SK-N-SH (cell line): ENCODE measurements around the gene MYRF. TPM values are rescaled to one million over a fixed set of nuclear protein-coding genes. Genes with fewer than 3 reads are reported as not detected.

ENCODE experiments used
- CTCF ChIA-PET: fragments of 300-600, 350-600 bp; formaldehyde crosslinking; extraction: SDS; loops from one replicate; lab custom pipeline; 2021; lab: Yijun Ruan, JAX
- POLR2A ChIA-PET: fragments of 350-600 bp; sonication (Branson Sonifier 250); formaldehyde crosslinking; extraction: SDS; loops from one replicate; lab custom pipeline; 2020; ENCODE audit warnings: antibody characterized with exemption, inconsistent platforms; lab: Yijun Ruan, JAX
- DNase-seq: peaks from one replicate; pipeline ENCODE4 v3.0.0; 2012
- H2AFZ ChIP-seq: fragments of 200-600 bp; sonication (generic); 2 replicates; pipeline ENCODE4 v1.8.1; 2016; ENCODE audit warnings: antibody characterized with exemption, mild to moderate bottlenecking, low read depth
- H3F3A ChIP-seq: fragments of 200-600 bp; sonication (generic); replicated peaks from 2 replicates; pipeline ENCODE3; 2016; ENCODE audit warnings: antibody characterized with exemption, mild to moderate bottlenecking; ENCODE audit not compliant: insufficient read depth
- H3K27ac ChIP-seq, 2 experiments: fragments of 200-500 bp in 1 of 2; fragments of 200-600 bp in 1 of 2; sonication (Bioruptor generic) in 1 of 2; sonication (generic), shearing (Covaris generic) in 1 of 2; 2 replicates each; pipeline versions ENCODE4 v1.5.1 to v1.6.1; 2014 to 2016; ENCODE audit warnings: low read depth in 2 of 2, inconsistent platforms in 1 of 2, low read length in 1 of 2, mild to moderate bottlenecking in 1 of 2, mixed read lengths in 1 of 2
- H3K27me3 ChIP-seq: fragments of 200-600 bp; sonication (generic), shearing (Covaris generic); 2 replicates; pipeline ENCODE4 v1.6.1; 2016; ENCODE audit warnings: mixed run types; ENCODE audit not compliant: insufficient read depth
- H3K36me3 ChIP-seq, 2 experiments: fragments of 200-500 bp in 1 of 2; fragments of 200-600 bp in 1 of 2; sonication (Bioruptor generic) in 1 of 2; sonication (generic) in 1 of 2; replicated peaks in 1 of 2; 2 replicates each; pipeline versions ENCODE3 to v1.5.1; 2014 to 2016; ENCODE audit warnings: low read length in 1 of 2, mild to moderate bottlenecking in 1 of 2; ENCODE audit not compliant: insufficient read depth in 2 of 2, control insufficient read depth in 1 of 2
- H3K4me1 ChIP-seq, 2 experiments: fragments of 200-500 bp in 1 of 2; fragments of 200-600 bp in 1 of 2; sonication (Bioruptor generic) in 1 of 2; sonication (generic), shearing (Covaris generic) in 1 of 2; 2 replicates each; pipeline versions ENCODE4 v1.5.1 to v1.6.1; 2014 to 2016; ENCODE audit warnings: low read depth in 1 of 2, low read length in 1 of 2, mixed run types in 1 of 2; ENCODE audit not compliant: insufficient read depth in 2 of 2, control insufficient read depth in 1 of 2
- H3K4me2 ChIP-seq: fragments of 200-600 bp; sonication (generic), shearing (Covaris generic); 2 replicates; pipeline ENCODE4 v1.6.1; 2017; ENCODE audit warnings: mixed run types
- H3K4me3 ChIP-seq, 2 experiments: fragments of 200-500 bp in 1 of 2; fragments of 200-600 bp in 1 of 2; sonication (Bioruptor generic) in 1 of 2; sonication (generic), shearing (Covaris generic) in 1 of 2; 2 replicates each; pipeline versions ENCODE4 v1.5.1 to v1.8.1; 2014 to 2016; ENCODE audit warnings: low read depth in 2 of 2, inconsistent platforms in 1 of 2, low read length in 1 of 2, mild to moderate bottlenecking in 1 of 2, mixed read lengths in 1 of 2, moderate library complexity in 1 of 2
- H3K79me2 ChIP-seq: fragments of 200-600 bp; sonication (generic); 2 replicates; pipeline ENCODE4 v1.8.1; 2017; ENCODE audit warnings: mild to moderate bottlenecking; ENCODE audit not compliant: insufficient read depth
- H3K9ac ChIP-seq: fragments of 200-600 bp; sonication (generic); 2 replicates; pipeline ENCODE4 v1.6.1; 2017; ENCODE audit warnings: mixed run types
- H3K9me2 ChIP-seq: fragments of 200-600 bp; sonication (generic); 2 replicates; pipeline ENCODE4 v1.6.1; 2017; ENCODE audit warnings: mixed run types
- H3K9me3 ChIP-seq: fragments of 200-600 bp; sonication (generic); 2 replicates; pipeline ENCODE4 v1.6.1; 2017; ENCODE audit warnings: mixed run types, mild to moderate bottlenecking, moderate library complexity
- H4K20me1 ChIP-seq: fragments of 200-600 bp; sonication (generic); 2 replicates; pipeline ENCODE4 v1.6.1; 2017; ENCODE audit warnings: mild to moderate bottlenecking, mixed run types; ENCODE audit not compliant: insufficient read depth
- CHD2 ChIP-seq: fragments of 150-350 bp; IDR thresholded peaks from 2 replicates; pipeline ENCODE4 v1.6.1; 2018; ENCODE audit warnings: low read length; ENCODE audit not compliant: partially characterized antibody
- CTCF ChIP-seq: fragments of 200-600 bp; sonication (generic); IDR thresholded peaks from 2 replicates; pipeline ENCODE4 v1.6.1; 2017; ENCODE audit warnings: antibody characterized with exemption, mild to moderate bottlenecking, moderate library complexity
- EP300 ChIP-seq, 2 experiments: IDR thresholded peaks; 2 replicates each; pipeline versions ENCODE4 v1.4.0 to v1.6.1; 2012; ENCODE audit warnings: borderline replicate concordance in 1 of 2, low read depth in 1 of 2, low read length in 1 of 2
- EZH2phosphoT487 ChIP-seq: fragments of 200-600 bp; sonication (generic); IDR thresholded peaks from 2 replicates; pipeline ENCODE4 v1.6.1; 2017; ENCODE audit warnings: low read depth, mixed run types, mild to moderate bottlenecking, antibody characterized with exemption, moderate library complexity, borderline replicate concordance
- FOXM1 ChIP-seq: IDR thresholded peaks from 2 replicates; pipeline ENCODE4 v1.4.0; 2012; ENCODE audit warnings: low read depth, mild to moderate bottlenecking
- GABPA ChIP-seq: IDR thresholded peaks from 2 replicates; pipeline ENCODE4 v1.4.0; 2012; ENCODE audit warnings: low read depth, mild to moderate bottlenecking
- GATA2 ChIP-seq: sonication (generic); formaldehyde crosslinking; IDR thresholded peaks from 2 replicates; pipeline ENCODE4 v1.5.0; 2020; ENCODE audit warnings: mild to moderate bottlenecking, missing genetic modification reagents
- MXI1 ChIP-seq: IDR thresholded peaks from 2 replicates; pipeline ENCODE4 v1.6.1; 2012; ENCODE audit warnings: mild to moderate bottlenecking, low read depth, low read length, improper control_type of control experiment
- NRF1 ChIP-seq: IDR thresholded peaks from 2 replicates; pipeline ENCODE4 v1.6.1; 2012; ENCODE audit warnings: low read depth, mild to moderate bottlenecking, low read length
- PBX3 ChIP-seq: IDR thresholded peaks from 2 replicates; pipeline ENCODE4; 2012
- POLR2AphosphoS5 ChIP-seq: IDR thresholded peaks from 2 replicates; pipeline ENCODE4 v1.6.1; 2012; ENCODE audit warnings: low read depth, low read length
- RAD21 ChIP-seq: IDR thresholded peaks from 2 replicates; pipeline ENCODE4 v1.6.1; 2012; ENCODE audit warnings: mild to moderate bottlenecking, low read length
- RCOR1 ChIP-seq: fragments of 150-350 bp; IDR thresholded peaks from 2 replicates; pipeline ENCODE4 v1.6.1; 2017; ENCODE audit warnings: antibody characterized with exemption, low read length
- RFX5 ChIP-seq: IDR thresholded peaks from 2 replicates; pipeline ENCODE4 v1.6.1; 2012; ENCODE audit warnings: mild to moderate bottlenecking, improper control_type of control experiment, low read length
- RXRA ChIP-seq: IDR thresholded peaks from 2 replicates; pipeline ENCODE4 v1.4.0; 2012; ENCODE audit warnings: low read depth, mild to moderate bottlenecking, borderline replicate concordance
- SIN3A ChIP-seq: IDR thresholded peaks from 2 replicates; pipeline ENCODE4 v1.6.1; 2012; ENCODE audit warnings: low read depth, mild to moderate bottlenecking, low read length, moderate library complexity, borderline replicate concordance
- SMC3 ChIP-seq: IDR thresholded peaks from 2 replicates; pipeline ENCODE4 v1.6.1; 2012; ENCODE audit warnings: low read depth, low read length, improper control_type of control experiment
- TAF1 ChIP-seq: IDR thresholded peaks from 2 replicates; pipeline ENCODE4 v1.6.1; 2012; ENCODE audit warnings: low read depth, mild to moderate bottlenecking, low read length, moderate library complexity, borderline replicate concordance
- USF2 ChIP-seq: fragments of 150-350 bp; IDR thresholded peaks from 2 replicates; pipeline ENCODE4 v1.6.1; 2017; ENCODE audit warnings: antibody characterized with exemption, low read length, low read depth, borderline replicate concordance
- YY1 ChIP-seq: IDR thresholded peaks from 2 replicates; pipeline ENCODE4 v1.4.0; 2012; ENCODE audit warnings: low read depth, mild to moderate bottlenecking
- WGBS: methylation state at CpG from one replicate; pipeline ENCODE4 v1.1.6; 2017; ENCODE audit warnings: low lambda C conversion rate; 5-methylcytosine and 5-hydroxymethylcytosine counted together
- polyA plus RNA-seq, 3 experiments: library from polyadenylated mRNA; depleted of rRNA; stranded (reverse); fragments of >200 nt; gene quantifications; 2 replicates each; pipeline ENCODE4 v1.2.3, GENCODE V29; 2012

MYRF gene
- polyA plus RNA-seq, 1 of the 3 experiments (the other 2 are of a cell fraction): 2.8 TPM

- H3K27me3 ChIP-seq: no peaks in the 10 kb centered on the region
- no peaks in the 10 kb centered on the region for H4K20me1 ChIP-seq
- H3K9ac ChIP-seq: peak overlapping the region; percentile 81
- peak overlapping the region; percentile 88 to 99 for H3K27ac ChIP-seq
- no peaks in the 10 kb centered on the region for H3K9me2 ChIP-seq
- peaks cover 16% of the 10 kb centered on the region; the same call in 1 of the 2 replicates for H3K79me2 ChIP-seq
- POLR2A ChIA-PET: interaction anchor here (0.5 to 4.9 kb wide), 21 partner anchors 10 to 1026 kb away, joined by 3 to 84 read pairs (median 4); partner anchors contain the start of genes ASRGL1, BEST1, CPSF7 and FADS2
- 3% methylated on average over 27 of the region's 66 CpGs for WGBS
- no peaks in the 10 kb centered on the region for H3K9me3 ChIP-seq
- peaks cover 14 to 19% of the 10 kb centered on the region in 2 experiments; a peak in 3 of 4 replicates for H3K4me1 ChIP-seq
- peak overlapping the region; percentile 98 for H3K4me2 ChIP-seq
- peaks cover 3 to 23% of the 10 kb centered on the region in 2 experiments for H3K36me3 ChIP-seq
- CTCF ChIA-PET: interaction anchor here (0.7 to 10.5 kb wide), 16 partner anchors 10 to 293 kb away, joined by 3 to 149 read pairs (median 6); partner anchors contain the start of genes FADS2, FEN1 and TMEM258
- DNase-seq: peak; percentile 95
- peaks cover 30% of the 10 kb centered on the region for H3F3A ChIP-seq
- H2AFZ ChIP-seq: peak overlapping the region; percentile 72
- H3K4me3 ChIP-seq: peak overlapping the region; percentile 83 to 87
- TF ChIP-seq RCOR1 (no peak), RXRA (no peak), SIN3A (no peak), RFX5 (peak; percentile 56; the same call in 1 of the 2 replicates), RAD21 (no peak; the same call in 1 of the 2 replicates), FOXM1 (no peak), USF2 (no peak), PBX3 (peak; percentile 25; the same call in 1 of the 2 replicates), SMC3 (no peak), POLR2AphosphoS5 (peak; percentile 72), NRF1 (peak; percentile 97), YY1 (no peak; the same call in 1 of the 2 replicates), MXI1 (peak; percentile 85), CTCF (no peak), GATA2 (CRISPR knock-in tag) (no peak), EP300 (IDR thresholded peaks at IDR 0.05; ENCODE audit: borderline replicate concordance in 1 of 2, low read depth in 1 of 2, low read length in 1 of 2) (no peak; a peak in 1 of 4 replicates), TAF1 (peak; percentile 46; the same call in 1 of the 2 replicates), GABPA (no peak), EZH2phosphoT487 (no peak), CHD2 (no peak)
- TF ChIP-seq, all 33 proteins: peak for 6
Observed at GRCh38 chr11:61814958-61815789, 62.7 kb downstream of the MYRF start.
